Esophagus muscularis mucosa (tissue), 4 donors: ENCODE data around the gene RRH. TPM values are rescaled to one million over a fixed set of nuclear protein-coding genes. Genes with fewer than 3 reads are reported as not detected.
"Not testable (repeated sequence)": the region's sequence is repeated elsewhere in the genome, so short reads cannot be mapped to it uniquely, and the experiment has no call there.

Experiments
- DNase-seq: peaks from one replicate; pipeline ENCODE4 v3.0.0-alpha.2; 2017; ENCODE audit errors: extremely low spot score
- H3K27ac ChIP-seq, 4 donors: fragments of 200-600 bp; sonication (generic); replicated peaks in 1 of 4; 1 replicate in 3 of 4; 2 replicates in 1 of 4; pipeline ENCODE4 v1.5.1; 2016 to 2019; ENCODE audit warnings: mild to moderate bottlenecking in 1 of 4
- H3K27me3 ChIP-seq, 4 donors: fragments of 200-600 bp; sonication (generic); one replicate each; pipeline versions ENCODE4 v1.5.1 to v1.6.0; 2016 to 2019
- H3K36me3 ChIP-seq, 4 donors: fragments of 200-600 bp; sonication (generic); one replicate each; pipeline ENCODE4 v1.5.1; 2016 to 2019
- H3K4me1 ChIP-seq, 4 donors: fragments of 200-600 bp; sonication (generic); one replicate each; pipeline ENCODE4 v1.5.1; 2016 to 2019
- H3K4me3 ChIP-seq, 4 donors: fragments of 200-600 bp; sonication (generic); 1 replicate in 2 of 4; 2 replicates in 2 of 4; pipeline ENCODE4 v1.5.1; 2016 to 2019; ENCODE audit warnings: mild to moderate bottlenecking in 4 of 4, moderate library complexity in 1 of 4
- H3K9me3 ChIP-seq, 4 donors: fragments of 200-600 bp; sonication (generic); 1 replicate in 3 of 4; 2 replicates in 1 of 4; pipeline ENCODE4 v1.5.1; 2016 to 2019
- EP300 ChIP-seq: sonication (generic); formaldehyde crosslinking; IDR thresholded peaks from one replicate; pipeline ENCODE4 v1.6.1; 2017; ENCODE audit warnings: antibody characterized with exemption
- POLR2A ChIP-seq: fragments of 450-650 bp; IDR thresholded peaks from one replicate; pipeline ENCODE4 v1.6.1; 2017; ENCODE audit warnings: antibody characterized with exemption, moderate library complexity, mild to moderate bottlenecking, low read depth
- POLR2AphosphoS5 ChIP-seq, 2 donors: sonication (generic); formaldehyde crosslinking; IDR thresholded peaks; one replicate each; pipeline ENCODE4 v1.6.1; 2017; ENCODE audit warnings: antibody characterized with exemption in 2 of 2
- WGBS: methylation state at CpG from one replicate; pipeline ENCODE4 v1.1.5; 2018; 5-methylcytosine and 5-hydroxymethylcytosine counted together
- intact Hi-C: fragments of 100-400 bp; cut with DNase I; formaldehyde crosslinking; loops from one replicate; pipeline ENCODE4 v1.15.1; 2023
- total RNA-seq, 4 donors: library from RNA; depleted of rRNA; stranded (reverse); fragments of >200 nt; gene quantifications; one replicate each; pipeline versions ENCODE4 v1.1.0 to v1.2.1, GENCODE V29; 2016
- TF ChIP-seq, protein P1 (sequence below), 3 experiments: fragments of 200-600 bp in 2 of 3; fragments of 450-650 bp in 1 of 3; sonication (generic) in 2 of 3; IDR thresholded peaks; one replicate each; pipeline ENCODE4 v1.5.1; 2017 to 2019; ENCODE audit warnings: antibody characterized with exemption in 3 of 3, mild to moderate bottlenecking in 2 of 3, moderate library complexity in 1 of 3

Gene RRH, protein sequence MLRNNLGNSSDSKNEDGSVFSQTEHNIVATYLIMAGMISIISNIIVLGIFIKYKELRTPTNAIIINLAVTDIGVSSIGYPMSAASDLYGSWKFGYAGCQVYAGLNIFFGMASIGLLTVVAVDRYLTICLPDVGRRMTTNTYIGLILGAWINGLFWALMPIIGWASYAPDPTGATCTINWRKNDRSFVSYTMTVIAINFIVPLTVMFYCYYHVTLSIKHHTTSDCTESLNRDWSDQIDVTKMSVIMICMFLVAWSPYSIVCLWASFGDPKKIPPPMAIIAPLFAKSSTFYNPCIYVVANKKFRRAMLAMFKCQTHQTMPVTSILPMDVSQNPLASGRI
- total RNA-seq = not detected

DNA sequence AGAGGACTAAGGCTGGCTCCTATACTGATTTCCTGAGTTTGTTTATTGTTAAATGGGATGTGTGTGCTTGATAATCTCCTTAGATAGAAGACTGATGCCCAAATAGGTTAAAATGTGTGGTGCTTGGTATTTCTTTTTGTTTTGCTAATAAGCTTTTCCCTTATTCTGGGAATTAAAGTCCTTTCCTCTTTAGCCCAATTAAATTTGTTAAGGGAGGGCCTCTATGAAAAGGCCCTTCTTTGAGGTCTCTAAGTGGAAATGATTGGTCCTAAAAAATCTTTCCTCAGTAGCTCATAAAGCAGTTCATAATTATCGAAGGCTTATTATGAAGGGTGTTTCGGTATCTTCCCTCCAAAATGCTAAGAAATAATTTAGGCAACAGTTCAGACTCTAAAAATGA lies at the start of gene RRH:
Gene RRH (plus strand): TSS at position 301 of the 400 bp plus-strand sequence. CDS start 56 bp downstream, at position 357.
- no peak for DNase-seq
- Histone ChIP-seq H3K4me1 (no peaks in the 10 kb centered on the region), H3K27ac (no peak within 1 kb of the TSS), H3K9me3 (no peaks in the 10 kb centered on the region), H3K4me3 (no peak within 1 kb of the TSS), H3K27me3 (no peaks in the 10 kb centered on the region), H3K36me3 (peaks cover 6 to 31% (median 22%) of the 10 kb centered on the region in 4 donors)
- WGBS = 95% methylated on average over 2 of the region's 2 CpGs
- TF ChIP-seq EP300 (no peak), POLR2A (no peak), POLR2AphosphoS5 (IDR thresholded peaks at IDR 0.05) (no peak)
- TF ChIP-seq, protein P1, sequence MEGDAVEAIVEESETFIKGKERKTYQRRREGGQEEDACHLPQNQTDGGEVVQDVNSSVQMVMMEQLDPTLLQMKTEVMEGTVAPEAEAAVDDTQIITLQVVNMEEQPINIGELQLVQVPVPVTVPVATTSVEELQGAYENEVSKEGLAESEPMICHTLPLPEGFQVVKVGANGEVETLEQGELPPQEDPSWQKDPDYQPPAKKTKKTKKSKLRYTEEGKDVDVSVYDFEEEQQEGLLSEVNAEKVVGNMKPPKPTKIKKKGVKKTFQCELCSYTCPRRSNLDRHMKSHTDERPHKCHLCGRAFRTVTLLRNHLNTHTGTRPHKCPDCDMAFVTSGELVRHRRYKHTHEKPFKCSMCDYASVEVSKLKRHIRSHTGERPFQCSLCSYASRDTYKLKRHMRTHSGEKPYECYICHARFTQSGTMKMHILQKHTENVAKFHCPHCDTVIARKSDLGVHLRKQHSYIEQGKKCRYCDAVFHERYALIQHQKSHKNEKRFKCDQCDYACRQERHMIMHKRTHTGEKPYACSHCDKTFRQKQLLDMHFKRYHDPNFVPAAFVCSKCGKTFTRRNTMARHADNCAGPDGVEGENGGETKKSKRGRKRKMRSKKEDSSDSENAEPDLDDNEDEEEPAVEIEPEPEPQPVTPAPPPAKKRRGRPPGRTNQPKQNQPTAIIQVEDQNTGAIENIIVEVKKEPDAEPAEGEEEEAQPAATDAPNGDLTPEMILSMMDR (IDR thresholded peaks at IDR 0.05) = no peak
- intact Hi-C loops = no loop called here

DNA sequence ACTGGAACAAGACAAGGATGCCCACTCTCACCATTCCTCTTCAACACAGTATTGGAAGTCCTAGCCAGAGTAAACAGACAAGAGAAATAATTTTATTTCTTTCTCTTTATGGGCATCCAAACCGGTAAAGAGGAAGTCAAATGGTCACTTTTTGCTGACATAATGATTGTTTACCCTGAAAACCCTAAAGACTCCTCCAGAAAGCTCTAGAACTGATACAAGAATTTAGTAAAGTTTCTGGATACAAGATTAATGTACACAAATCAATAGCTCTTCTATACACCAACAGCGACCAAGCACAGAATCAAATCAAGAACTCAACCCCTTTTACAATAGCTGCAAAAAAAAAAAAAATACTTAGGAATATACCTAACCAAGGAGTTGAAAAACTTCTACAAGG lies 45.7 kb upstream of the RRH start:
- H3K27me3 ChIP-seq, H3K9me3 ChIP-seq, H3K4me3 ChIP-seq, DNase-seq, H3K27ac ChIP-seq, H3K4me1 ChIP-seq, intact Hi-C loops, H3K36me3 ChIP-seq: not testable (repeated sequence)
- 63% methylated on average over 2 of the region's 2 CpGs for WGBS

DNA sequence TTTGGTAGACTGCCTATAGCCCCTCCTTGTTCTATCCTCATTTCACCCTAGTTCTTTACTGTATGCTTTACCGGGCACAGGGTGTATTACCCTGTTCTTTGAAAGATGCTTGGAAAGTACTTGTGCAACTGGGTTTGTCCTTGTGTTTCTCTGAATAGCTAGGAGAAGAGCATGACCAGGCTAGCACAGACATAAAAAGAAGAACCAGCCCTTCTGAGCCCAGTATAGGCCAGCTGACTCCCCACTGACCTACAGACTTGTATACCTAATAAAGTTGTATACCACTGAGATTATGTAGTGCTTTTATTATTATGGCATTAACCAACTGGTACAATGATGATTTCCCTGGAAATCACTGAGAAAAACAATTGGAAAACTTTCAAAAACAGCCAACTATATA lies 40.9 kb upstream of the RRH start:
- no peak overlapping the region for H3K4me3 ChIP-seq
- TF ChIP-seq, protein P1 (IDR thresholded peaks at IDR 0.05) = no peak
- TF ChIP-seq POLR2A (no peak), POLR2AphosphoS5 (IDR thresholded peaks at IDR 0.05) (no peak)
- no peaks in the 10 kb centered on the region for H3K9me3 ChIP-seq
- H3K36me3 ChIP-seq = no peaks in the 10 kb centered on the region
- H3K4me1 ChIP-seq = no peaks in the 10 kb centered on the region
- intact Hi-C loops = no loop called here
- DNase-seq = no peak
- WGBS = 90% methylated on average over 1 of the region's 1 CpG
- no peaks in the 10 kb centered on the region for H3K27me3 ChIP-seq
- H3K27ac ChIP-seq = no peak overlapping the region

DNA sequence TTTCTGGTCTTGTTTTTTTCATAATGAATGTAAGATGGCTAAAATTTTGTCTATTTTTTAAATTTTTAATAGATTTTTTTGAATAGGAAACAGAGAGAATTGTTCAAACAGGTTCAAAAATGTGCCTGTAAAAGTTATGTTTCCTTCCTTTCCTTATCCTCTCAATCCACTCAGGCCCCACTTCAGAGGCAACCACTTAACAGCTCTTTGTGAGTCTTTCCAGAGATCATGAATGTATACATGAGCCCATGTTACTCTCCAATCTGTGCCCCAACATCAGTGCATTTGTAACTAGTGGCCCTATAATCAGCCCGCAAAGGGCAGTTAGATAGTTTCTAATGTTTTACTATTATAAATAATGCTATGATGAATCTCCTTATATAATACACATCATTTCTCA lies 40.0 kb upstream of the RRH start:
- Histone ChIP-seq H3K27ac (no peak overlapping the region), H3K4me3 (no peak overlapping the region), H3K36me3 (no peaks in the 10 kb centered on the region), H3K9me3 (no peaks in the 10 kb centered on the region), H3K4me1 (no peaks in the 10 kb centered on the region), H3K27me3 (no peaks in the 10 kb centered on the region)
- intact Hi-C loops = no loop called here
- DNase-seq = no peak
- WGBS = 73% methylated on average over 1 of the region's 1 CpG
- no peak for TF ChIP-seq POLR2A

DNA sequence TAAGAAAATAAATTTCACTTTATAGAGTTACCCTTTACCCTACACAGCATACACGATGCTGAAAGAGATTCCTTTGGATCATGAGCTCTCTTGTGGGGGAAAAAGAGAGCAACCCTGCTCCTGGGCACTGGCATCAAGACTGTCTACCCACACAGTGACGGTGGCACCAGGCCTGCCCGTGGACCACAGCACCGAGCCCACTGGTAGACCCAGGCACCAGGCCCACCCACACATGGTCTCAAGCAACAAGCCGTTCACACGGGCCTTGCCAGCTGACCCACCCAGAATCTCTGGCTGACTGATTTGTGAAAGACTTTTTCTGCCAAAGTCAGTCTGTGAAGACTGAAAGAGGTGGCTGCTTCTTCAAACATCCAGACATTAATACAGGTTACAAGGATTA lies 32.7 kb upstream of the RRH start:
- Histone ChIP-seq H3K27ac (no peak overlapping the region), H3K36me3 (no peaks in the 10 kb centered on the region), H3K27me3 (no peaks in the 10 kb centered on the region), H3K9me3 (peaks cover 0 to 17% (median 6%) of the 10 kb centered on the region in 4 donors), H3K4me3 (no peak overlapping the region), H3K4me1 (no peaks in the 10 kb centered on the region)
- DNase-seq = no peak
- 86% methylated on average over 6 of the region's 6 CpGs for WGBS
- intact Hi-C loops = no loop called here
- TF ChIP-seq POLR2AphosphoS5 (IDR thresholded peaks at IDR 0.05) = no peak
- TF ChIP-seq EP300 = no peak
- no peak for TF ChIP-seq POLR2A
- TF ChIP-seq, protein P1 (IDR thresholded peaks at IDR 0.05) = no peak

DNA sequence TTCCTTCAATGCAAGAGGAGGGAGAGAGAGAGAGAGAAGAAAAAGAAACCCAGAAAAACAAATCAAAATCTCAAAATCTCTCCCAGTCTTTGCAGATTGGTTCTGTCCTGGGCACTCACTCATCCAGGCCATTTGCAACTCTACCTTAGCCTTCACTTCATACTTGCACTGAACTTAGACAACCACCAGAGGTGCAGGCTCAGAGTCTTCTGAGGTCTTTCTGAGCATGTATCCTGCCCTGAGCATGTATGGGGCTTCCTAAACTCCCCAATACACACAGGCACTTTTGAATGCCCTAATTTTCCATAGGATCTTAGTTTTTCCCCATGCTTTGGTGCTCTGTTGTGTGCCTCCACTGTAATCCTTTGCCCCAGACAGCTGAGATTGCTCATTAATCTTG lies 28.9 kb upstream of the RRH start:
- intact Hi-C loops = no loop called here
- TF ChIP-seq POLR2A = no peak
- H3K27ac ChIP-seq = no peak overlapping the region
- H3K9me3 ChIP-seq = peaks cover 0 to 11% (median under 1%) of the 10 kb centered on the region in 4 donors
- DNase-seq = no peak
- H3K4me3 ChIP-seq = no peak overlapping the region
- H3K36me3 ChIP-seq = no peaks in the 10 kb centered on the region
- H3K4me1 ChIP-seq = no peaks in the 10 kb centered on the region
- no peaks in the 10 kb centered on the region for H3K27me3 ChIP-seq
